Measurements from ENCODE around the gene LRRC61.

LRRC61 gene

GRCh38 chr7:150371996-150372270 is 48.8 kb downstream of the LRRC61 start:
- DNase-seq, result no peak

- DNase-seq, result no peak
These were observed 49.3 kb downstream of the LRRC61 start for GRCh38 chr7:150372271-150373048.

- DNase-seq, result no peak
These were observed 50.1 kb downstream of the LRRC61 start for GRCh38 chr7:150373049-150373801.

GRCh38 chr7:150374026-150374425 is 50.9 kb downstream of the LRRC61 start:
- DNase-seq, result no peak

GRCh38 chr7:150374472-150374871 is 51.3 kb downstream of the LRRC61 start:
- no peak for DNase-seq

GRCh38 chr7:150375662-150376521 is 52.7 kb downstream of the LRRC61 start:
- DNase-seq, result no peak

GRCh38 chr7:150376560-150376959 is 53.4 kb downstream of the LRRC61 start:
- no peak for DNase-seq

- no peak for DNase-seq
These were observed 54.0 kb downstream of the LRRC61 start for GRCh38 chr7:150377196-150377595.

- no peak for DNase-seq
These were observed 54.5 kb downstream of the LRRC61 start for GRCh38 chr7:150377635-150378034.

- DNase-seq, result peak; percentile 71
These were observed 55.1 kb downstream of the LRRC61 start for GRCh38 chr7:150378115-150378852.

GRCh38 chr7:150378853-150379440 is 55.8 kb downstream of the LRRC61 start, which contains the start of gene ZNF775:
ZNF775 (plus strand) TSS chr7:150379330; CDS start chr7:150388471, 9,141 bp downstream.
- DNase-seq, result peak; percentile 95

GRCh38 chr7:150379441-150380379 is 56.6 kb downstream of the LRRC61 start:
- DNase-seq, result no peak

GRCh38 chr7:150380463-150380862 is 57.3 kb downstream of the LRRC61 start:
- no peak for DNase-seq

GRCh38 chr7:150381096-150381495 is 57.9 kb downstream of the LRRC61 start:
- no peak for DNase-seq

GRCh38 chr7:150381785-150382122 is 58.6 kb downstream of the LRRC61 start:
- DNase-seq, result no peak

- no peak for DNase-seq
These were observed 59.1 kb downstream of the LRRC61 start for GRCh38 chr7:150382123-150382843.

GRCh38 chr7:150382844-150383225 is 59.7 kb downstream of the LRRC61 start:
- DNase-seq, result no peak

- DNase-seq, result no peak
These were observed 60.7 kb downstream of the LRRC61 start for GRCh38 chr7:150383710-150384397.
